Spleen (tissue), 7 donors: Measurements from ENCODE around the gene DLG3.
"Not testable (repeated sequence)": the region's sequence is repeated elsewhere in the genome, so short reads cannot be mapped to it uniquely, and the experiment has no call there.

Experiments used
- POLR2A ChIP-seq, 3 donors: fragments of 450-650 bp; IDR thresholded peaks; one replicate each; pipeline ENCODE4 v1.5.1; 2017; ENCODE audit warnings: antibody characterized with exemption in 3 of 3, mild to moderate bottlenecking in 1 of 3
- TF ChIP-seq, protein P1 (sequence below), 11 experiments: fragments of 200-600 bp in 7 of 11; fragments of 450-650 bp in 4 of 11; sonication (generic) in 4 of 11; IDR thresholded peaks in 8 of 11; conservative IDR thresholded peaks in 3 of 11; 1 replicate in 7 of 11; 2 replicates in 4 of 11; pipeline versions ENCODE4 v1.4.0 to v1.8.0; 2016 to 2021; ENCODE audit warnings: antibody characterized with exemption in 11 of 11, inconsistent platforms in 4 of 11, mild to moderate bottlenecking in 1 of 11
- donor health status: DM: no; HTN: no; CAD: no; lungs with moderate emphysema.
- donor health status: DM: no; HTN: no; CAD: no.
- donor health status: DM: no; HTN: no; CAD: no.

DNA sequence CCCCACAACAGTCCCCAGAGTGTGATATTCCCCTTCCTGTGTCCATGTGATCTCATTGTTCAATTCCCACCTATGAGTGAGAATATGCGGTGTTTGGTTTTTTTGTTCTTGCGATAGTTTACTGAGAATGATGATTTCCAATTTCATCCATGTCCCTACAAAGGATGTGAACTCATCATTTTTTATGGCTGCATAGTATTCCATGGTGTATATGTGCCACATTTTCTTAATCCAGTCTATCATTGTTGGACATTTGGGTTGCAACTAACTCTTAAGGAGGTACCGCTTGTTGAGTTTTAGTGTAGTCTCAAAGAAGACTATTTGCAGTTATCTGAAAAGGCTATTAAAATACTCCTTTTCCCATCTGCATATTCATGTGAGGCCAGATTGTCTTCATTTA, 44.5 kb upstream of the DLG3 start:
- TF ChIP-seq, protein P1, sequence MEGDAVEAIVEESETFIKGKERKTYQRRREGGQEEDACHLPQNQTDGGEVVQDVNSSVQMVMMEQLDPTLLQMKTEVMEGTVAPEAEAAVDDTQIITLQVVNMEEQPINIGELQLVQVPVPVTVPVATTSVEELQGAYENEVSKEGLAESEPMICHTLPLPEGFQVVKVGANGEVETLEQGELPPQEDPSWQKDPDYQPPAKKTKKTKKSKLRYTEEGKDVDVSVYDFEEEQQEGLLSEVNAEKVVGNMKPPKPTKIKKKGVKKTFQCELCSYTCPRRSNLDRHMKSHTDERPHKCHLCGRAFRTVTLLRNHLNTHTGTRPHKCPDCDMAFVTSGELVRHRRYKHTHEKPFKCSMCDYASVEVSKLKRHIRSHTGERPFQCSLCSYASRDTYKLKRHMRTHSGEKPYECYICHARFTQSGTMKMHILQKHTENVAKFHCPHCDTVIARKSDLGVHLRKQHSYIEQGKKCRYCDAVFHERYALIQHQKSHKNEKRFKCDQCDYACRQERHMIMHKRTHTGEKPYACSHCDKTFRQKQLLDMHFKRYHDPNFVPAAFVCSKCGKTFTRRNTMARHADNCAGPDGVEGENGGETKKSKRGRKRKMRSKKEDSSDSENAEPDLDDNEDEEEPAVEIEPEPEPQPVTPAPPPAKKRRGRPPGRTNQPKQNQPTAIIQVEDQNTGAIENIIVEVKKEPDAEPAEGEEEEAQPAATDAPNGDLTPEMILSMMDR (IDR thresholded peaks at IDR 0.05 in 8 of 11, conservative IDR thresholded peaks at IDR 0.05 in 3 of 11) = not testable (repeated sequence)
- not testable (repeated sequence) for TF ChIP-seq POLR2A (IDR thresholded peaks at IDR 0.05)
